VCaP (cell line): Measurements from ENCODE around the gene TP53AIP1.

Experiments
- H3K27ac ChIP-seq: fragments of 450-650 bp; 2 replicates; pipeline ENCODE4 v1.5.1; 2017
- CTCF ChIP-seq: fragments of 450-650 bp; conservative IDR thresholded peaks from 2 replicates; pipeline ENCODE4 v1.5.1; 2017; ENCODE audit warnings: mild to moderate bottlenecking, moderate library complexity

The TP53AIP1 gene, protein sequence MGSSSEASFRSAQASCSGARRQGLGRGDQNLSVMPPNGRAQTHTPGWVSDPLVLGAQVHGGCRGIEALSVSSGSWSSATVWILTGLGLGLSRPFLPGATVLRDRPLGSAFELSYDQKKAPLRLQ

DNA sequence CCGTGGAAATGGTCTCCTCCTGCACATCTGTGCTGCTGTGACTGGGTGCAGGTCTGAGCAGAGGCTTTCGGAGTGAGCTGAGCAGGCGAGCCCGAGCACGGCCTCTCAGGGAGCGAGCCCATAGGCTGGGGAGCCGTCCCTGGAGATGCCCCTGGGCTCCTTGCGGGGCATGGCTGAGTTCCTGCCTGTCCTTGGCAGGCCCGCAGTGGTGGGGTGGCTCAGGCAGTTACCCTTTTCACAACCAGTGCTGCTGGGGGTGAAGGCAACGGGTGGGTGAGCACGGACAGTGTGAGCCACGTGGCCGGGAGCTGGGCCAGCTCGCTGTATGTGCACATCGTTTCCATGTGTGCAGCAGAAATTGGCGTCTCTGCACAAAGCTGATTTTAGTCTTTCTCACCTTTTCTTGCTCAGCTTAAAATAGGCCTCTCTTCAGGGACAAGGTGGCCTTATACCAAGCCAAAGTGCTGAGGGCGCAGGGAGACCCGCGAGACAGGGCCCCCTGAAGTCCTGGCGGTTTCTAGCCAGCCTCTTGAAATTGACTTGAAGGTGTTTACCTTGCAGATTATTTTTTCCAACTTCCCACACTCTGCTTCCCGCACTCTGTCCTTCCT is at the start of gene TP53AIP1:
Gene TP53AIP1, minus strand, starts transcription at position 55 of the 611 bp plus-strand sequence. CDS start 5,053 bp downstream, outside the sequence.
- no peak within 1 kb of the TSS for H3K27ac ChIP-seq
- TF ChIP-seq CTCF = no peak

- TF ChIP-seq CTCF = no peak
- peak overlapping the region; percentile 37; the same call in 1 of the 2 replicates for H3K27ac ChIP-seq
Observed at GRCh38 chr11:128988242-128988970, 45.7 kb upstream of the TP53AIP1 start.

DNA sequence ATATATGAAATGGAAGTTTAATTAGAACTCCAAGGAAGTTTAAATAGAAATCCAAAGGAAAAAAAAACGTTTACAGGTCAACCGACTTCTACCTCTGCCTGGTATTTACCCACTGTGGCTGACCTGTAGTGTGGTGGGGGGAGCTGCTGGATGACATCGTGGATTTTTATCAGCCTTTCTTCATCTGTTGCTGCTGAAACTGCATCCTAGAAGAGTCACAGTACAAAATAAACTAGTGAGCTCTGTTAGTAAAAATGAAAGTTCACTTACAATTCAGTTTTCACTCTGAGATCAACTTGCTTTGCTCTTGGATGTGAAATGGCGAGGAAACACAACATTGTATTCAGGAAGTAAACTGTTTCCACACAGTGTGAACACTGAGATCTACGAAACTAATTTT is 43.2 kb upstream of the TP53AIP1 start:
- H3K27ac ChIP-seq = no peak overlapping the region
- TF ChIP-seq CTCF = no peak

- TF ChIP-seq CTCF = no peak
Observed at GRCh38 chr11:128983023-128983422, 40.4 kb upstream of the TP53AIP1 start.

GRCh38 chr11:128981254-128981653 is 38.6 kb upstream of the TP53AIP1 start:
- peak overlapping the region; percentile 7; the same call in 1 of the 2 replicates for H3K27ac ChIP-seq
- TF ChIP-seq CTCF = no peak

More at GRCh38 chr11:128983023-128983422, 40.4 kb upstream of the TP53AIP1 start:
- H3K27ac ChIP-seq = no peak overlapping the region

GRCh38 chr11:128970598-128971190 is 28.0 kb upstream of the TP53AIP1 start:
- H3K27ac ChIP-seq = no peak overlapping the region
- TF ChIP-seq CTCF = no peak

GRCh38 chr11:128968916-128969315 is 26.2 kb upstream of the TP53AIP1 start:
- no peak for TF ChIP-seq CTCF
- H3K27ac ChIP-seq = no peak overlapping the region
